Gastrocnemius medialis (tissue), 4 donors: ENCODE measurements around the gene KIDINS220. TPM values are rescaled to one million over a fixed set of nuclear protein-coding genes. Genes with fewer than 3 reads are reported as not detected.

Experiments
- ATAC-seq, 2 donors: fragments of 150-250 bp; one replicate each; pipeline ENCODE4 v1.9.1; 2016
- DNase-seq, 2 donors: peaks; one replicate each; pipeline ENCODE4 v3.0.0-alpha.2; 2019
- H3K27ac ChIP-seq, 4 donors: fragments of 200-600 bp; sonication (generic); 1 replicate in 1 of 4; 2 replicates in 3 of 4; pipeline ENCODE4 v1.5.1; 2016 to 2018; ENCODE audit warnings: mild to moderate bottlenecking in 2 of 4, moderate library complexity in 1 of 4
- H3K27me3 ChIP-seq, 3 donors: fragments of 200-600 bp; sonication (generic) in 2 of 3; 1 replicate in 1 of 3; 2 replicates in 2 of 3; pipeline versions ENCODE4 v1.5.1 to v1.6.0; 2016 to 2019; ENCODE audit warnings: mild to moderate bottlenecking in 1 of 3, moderate library complexity in 1 of 3
- H3K36me3 ChIP-seq, 2 donors: fragments of 200-600 bp; sonication (generic) in 1 of 2; one replicate each; pipeline ENCODE4 v1.5.1; 2017 to 2018
- H3K4me1 ChIP-seq, 2 donors: fragments of 200-600 bp; sonication (generic) in 1 of 2; one replicate each; pipeline ENCODE4 v1.5.1; 2016 to 2017; ENCODE audit warnings: mild to moderate bottlenecking in 2 of 2
- H3K4me3 ChIP-seq, 4 donors: fragments of 200-600 bp; sonication (generic) in 3 of 4; 1 replicate in 1 of 4; 2 replicates in 3 of 4; pipeline ENCODE4 v1.5.1; 2016 to 2019; ENCODE audit warnings: mild to moderate bottlenecking in 2 of 4
- H3K9me3 ChIP-seq, 3 donors: fragments of 200-600 bp; sonication (generic) in 2 of 3; 1 replicate in 1 of 3; 2 replicates in 2 of 3; pipeline ENCODE4 v1.5.1; 2016 to 2019
- CTCF ChIP-seq, 5 experiments: fragments of 450-650 bp in 3 of 5; fragments of 200-600 bp in 2 of 5; sonication (generic) in 2 of 5; IDR thresholded peaks in 4 of 5; conservative IDR thresholded peaks in 1 of 5; 1 replicate in 4 of 5; 2 replicates in 1 of 5; pipeline ENCODE4 v1.5.1; 2016 to 2019; ENCODE audit warnings: antibody characterized with exemption in 5 of 5, mild to moderate bottlenecking in 3 of 5, moderate library complexity in 3 of 5
- POLR2A ChIP-seq, 2 donors: fragments of 450-650 bp; IDR thresholded peaks; one replicate each; pipeline ENCODE4 v1.6.1; 2017; ENCODE audit warnings: antibody characterized with exemption in 2 of 2, mild to moderate bottlenecking in 2 of 2, moderate library complexity in 2 of 2
- in situ Hi-C, 4 donors: fragments of 200-750 bp; cut with MboI; loops; one replicate each; pipeline versions ENCODE4 v1.15.0 to v1.8.0; 2017; ENCODE audit warnings: low sequenced_read_pairs in 4 of 4
- intact Hi-C: fragments of 100-400 bp; cut with DNase I; formaldehyde crosslinking; loops from one replicate; pipeline ENCODE4 v1.15.1; 2023; ENCODE audit warnings: low total_unique reads
- total RNA-seq, 4 donors: library from RNA; depleted of rRNA; stranded (reverse); fragments of >200 nt; gene quantifications; one replicate each; pipeline versions ENCODE4 v1.1.0 to v1.2.3, GENCODE V29; 2016

Gene KIDINS220
- total RNA-seq, 4 donors from 2014 or later, result 57.8 to 78.9 (median 59.1) TPM

GRCh38 chr2:8857709-8858108 is 20.3 kb upstream of the KIDINS220 start:
- TF ChIP-seq CTCF (IDR thresholded peaks at IDR 0.05 in 4 of 5, conservative IDR thresholded peaks at IDR 0.05 in 1 of 5) (no peak), POLR2A (IDR thresholded peaks at IDR 0.05) (no peak)
- in situ Hi-C loops (no loop called here), intact Hi-C loops (no loop called here)
- Histone ChIP-seq H3K4me1 (no peaks in the 10 kb centered on the region), H3K36me3 (no peaks in the 10 kb centered on the region), H3K27me3 (no peaks in the 10 kb centered on the region), H3K4me3 (no peak overlapping the region), H3K27ac (no peak overlapping the region), H3K9me3 (no peaks in the 10 kb centered on the region)
- DNase-seq (no peak), ATAC-seq (no peak)

GRCh38 chr2:8856176-8856575 is 18.8 kb upstream of the KIDINS220 start:
- TF ChIP-seq CTCF (IDR thresholded peaks at IDR 0.05 in 4 of 5, conservative IDR thresholded peaks at IDR 0.05 in 1 of 5) (no peak), POLR2A (IDR thresholded peaks at IDR 0.05) (no peak)
- Histone ChIP-seq H3K4me1 (no peaks in the 10 kb centered on the region), H3K4me3 (no peak overlapping the region), H3K27me3 (no peaks in the 10 kb centered on the region), H3K36me3 (no peaks in the 10 kb centered on the region), H3K27ac (no peak overlapping the region), H3K9me3 (no peaks in the 10 kb centered on the region)
- ATAC-seq (no peak), DNase-seq (no peak)
- in situ Hi-C loops, result no loop called here
- intact Hi-C loops, result no loop called here

- no peak overlapping the region for H3K4me3 ChIP-seq
- no peaks in the 10 kb centered on the region for H3K4me1 ChIP-seq
- H3K27me3 ChIP-seq, result no peaks in the 10 kb centered on the region
- no peak for TF ChIP-seq CTCF (IDR thresholded peaks at IDR 0.05 in 4 of 5, conservative IDR thresholded peaks at IDR 0.05 in 1 of 5)
- no peak for TF ChIP-seq POLR2A (IDR thresholded peaks at IDR 0.05)
- intact Hi-C loops (no loop called here), in situ Hi-C loops (no loop called here)
- H3K27ac ChIP-seq, result no peak overlapping the region
- DNase-seq (no peak), ATAC-seq (no peak)
- no peaks in the 10 kb centered on the region for H3K9me3 ChIP-seq
- H3K36me3 ChIP-seq, result no peaks in the 10 kb centered on the region
Measured at GRCh38 chr2:8855010-8855409, 17.6 kb upstream of the KIDINS220 start.

GRCh38 chr2:8853426-8853825 is 16.0 kb upstream of the KIDINS220 start:
- Histone ChIP-seq H3K27ac (no peak overlapping the region), H3K4me1 (no peaks in the 10 kb centered on the region), H3K36me3 (no peaks in the 10 kb centered on the region), H3K9me3 (no peaks in the 10 kb centered on the region), H3K4me3 (no peak overlapping the region), H3K27me3 (no peaks in the 10 kb centered on the region)
- TF ChIP-seq POLR2A (IDR thresholded peaks at IDR 0.05), result no peak
- in situ Hi-C loops, result no loop called here
- DNase-seq (no peak), ATAC-seq (no peak)
- intact Hi-C loops, result no loop called here

- ATAC-seq, result no peak
- intact Hi-C loops, result no loop called here
Measured at GRCh38 chr2:8851811-8852560, 14.6 kb upstream of the KIDINS220 start.

More at GRCh38 chr2:8851811-8852560, 14.6 kb upstream of the KIDINS220 start:
- H3K9me3 ChIP-seq, result no peaks in the 10 kb centered on the region
- no peaks in the 10 kb centered on the region for H3K4me1 ChIP-seq
- no peak for DNase-seq
- in situ Hi-C loops, result no loop called here
- H3K36me3 ChIP-seq, result no peaks in the 10 kb centered on the region
- no peaks in the 10 kb centered on the region for H3K27me3 ChIP-seq
- no peak for TF ChIP-seq POLR2A (IDR thresholded peaks at IDR 0.05)
- TF ChIP-seq CTCF (IDR thresholded peaks at IDR 0.05 in 4 of 5, conservative IDR thresholded peaks at IDR 0.05 in 1 of 5), result no peak
- no peak overlapping the region for H3K4me3 ChIP-seq
- H3K27ac ChIP-seq, result no peak overlapping the region
